SK-N-MC (cell line): ENCODE measurements around the gene KRABD2.
"Not testable (repeated sequence)": the region's sequence is repeated elsewhere in the genome, so short reads cannot be mapped to it uniquely, and the experiment has no call there.

ENCODE experiments used
- DNase-seq: peaks from one replicate; pipeline ENCODE4 v3.0.0-alpha.2; 2011; ENCODE audit warnings: low read depth, low spot score
- H3K27ac ChIP-seq: fragments of 200-600 bp; sonication (generic); 2 replicates; pipeline ENCODE4 v1.5.1; 2016; ENCODE audit warnings: mixed run types
- H3K36me3 ChIP-seq: fragments of 200-600 bp; sonication (generic); 2 replicates; pipeline ENCODE4 v1.6.1; 2017; ENCODE audit warnings: antibody characterized with exemption, low read length, mixed read lengths; ENCODE audit not compliant: insufficient read depth
- H3K4me3 ChIP-seq: fragments of 200-600 bp; sonication (generic); 2 replicates; pipeline ENCODE4 v1.5.1; 2016
- H3K9ac ChIP-seq: fragments of 200-600 bp; sonication (generic); 2 replicates; pipeline ENCODE4 v1.8.0; 2017; ENCODE audit warnings: mixed run types, mixed read lengths; ENCODE audit not compliant: insufficient read length
- H3K9me3 ChIP-seq: fragments of 200-600 bp; sonication (generic); 2 replicates; pipeline ENCODE4 v1.6.1; 2017; ENCODE audit warnings: low read depth, mild to moderate bottlenecking, antibody characterized with exemption, low read length, moderate library complexity, mixed read lengths
- EZH2 ChIP-seq: fragments of 200-600 bp; sonication (generic); IDR thresholded peaks from one replicate; pipeline ENCODE4 v1.6.1; 2017; ENCODE audit warnings: antibody characterized with exemption
- FOXP2 ChIP-seq: optimal IDR thresholded peaks from 2 replicates; pipeline ENCODE3; 2011; ENCODE audit warnings: mild to moderate bottlenecking, moderate library complexity; ENCODE audit not compliant: insufficient read depth; ENCODE audit errors: extremely low read length, control extremely low read depth
- POLR2AphosphoS5 ChIP-seq: IDR thresholded peaks from 2 replicates; pipeline ENCODE4 v1.6.1; 2012; ENCODE audit warnings: mild to moderate bottlenecking, low read depth, low read length, borderline replicate concordance

Gene KRABD2

DNA sequence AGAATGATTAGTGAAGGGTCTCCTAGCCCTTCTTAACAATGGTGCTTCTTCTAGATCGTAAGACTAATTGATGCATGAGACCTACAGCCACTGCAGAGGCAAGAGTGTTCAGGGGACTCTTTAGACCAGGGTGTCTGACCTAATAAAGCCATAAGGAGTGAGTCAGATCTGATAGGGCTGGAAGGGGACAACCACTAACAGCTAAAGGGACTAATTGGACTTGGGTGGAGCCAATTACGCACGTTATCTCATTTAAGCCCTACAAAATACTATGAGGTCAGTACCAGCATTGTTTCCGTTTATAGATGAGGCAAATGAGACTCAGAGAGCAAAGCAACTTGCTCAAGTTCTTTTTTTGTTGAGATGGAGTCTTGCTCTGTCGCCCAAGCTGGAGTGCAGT lies 35.6 kb upstream of the KRABD2 start:
- no peaks in the 10 kb centered on the region for H3K9me3 ChIP-seq
- no peak overlapping the region for H3K4me3 ChIP-seq
- H3K27ac ChIP-seq: no peak overlapping the region
- no peak overlapping the region for H3K9ac ChIP-seq
- no peaks in the 10 kb centered on the region for H3K36me3 ChIP-seq
- no peak for DNase-seq
- TF ChIP-seq POLR2AphosphoS5: no peak

- H3K36me3 ChIP-seq: no peaks in the 10 kb centered on the region
- no peak overlapping the region for H3K4me3 ChIP-seq
- DNase-seq: no peak
- no peaks in the 10 kb centered on the region for H3K9me3 ChIP-seq
- H3K9ac ChIP-seq: no peak overlapping the region
- no peak overlapping the region for H3K27ac ChIP-seq
- TF ChIP-seq POLR2AphosphoS5: no peak
- no peak for TF ChIP-seq EZH2
- no peak for TF ChIP-seq FOXP2
These were observed 34.4 kb upstream of the KRABD2 start for GRCh38 chr17:8410883-8411238.

- Histone ChIP-seq H3K4me3 (no peak overlapping the region), H3K27ac (no peak overlapping the region), H3K9ac (no peak overlapping the region), H3K36me3 (no peaks in the 10 kb centered on the region), H3K9me3 (no peaks in the 10 kb centered on the region)
- TF ChIP-seq EZH2 (no peak), FOXP2 (no peak)
- peak; percentile 48 for DNase-seq
These were observed 33.7 kb upstream of the KRABD2 start for GRCh38 chr17:8409966-8410882.

DNA sequence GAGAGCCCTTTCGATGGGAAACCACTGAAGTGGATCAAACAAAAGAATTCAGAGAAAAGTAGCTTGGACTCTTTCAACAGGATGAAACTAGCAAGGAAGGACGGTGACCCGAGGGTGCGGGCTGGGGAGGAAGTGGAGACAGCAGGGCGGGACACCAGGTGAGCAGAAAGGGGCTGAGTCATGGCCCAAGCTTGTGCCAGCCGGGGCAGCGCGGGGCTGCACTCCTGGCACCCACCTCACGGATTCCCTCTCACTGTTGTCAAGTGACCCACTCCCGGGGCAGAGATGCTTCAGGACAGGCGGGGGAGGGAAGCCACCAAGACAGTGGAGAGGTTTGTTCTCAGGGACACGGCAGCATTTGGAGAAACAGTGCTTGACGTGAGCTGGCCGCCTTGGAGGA lies 31.9 kb upstream of the KRABD2 start:
- Histone ChIP-seq H3K4me3 (no peak overlapping the region), H3K9me3 (no peaks in the 10 kb centered on the region), H3K36me3 (no peaks in the 10 kb centered on the region), H3K27ac (no peak overlapping the region), H3K9ac (no peak overlapping the region)
- TF ChIP-seq EZH2: no peak
- no peak for TF ChIP-seq FOXP2
- TF ChIP-seq POLR2AphosphoS5: no peak
- DNase-seq: no peak

DNA sequence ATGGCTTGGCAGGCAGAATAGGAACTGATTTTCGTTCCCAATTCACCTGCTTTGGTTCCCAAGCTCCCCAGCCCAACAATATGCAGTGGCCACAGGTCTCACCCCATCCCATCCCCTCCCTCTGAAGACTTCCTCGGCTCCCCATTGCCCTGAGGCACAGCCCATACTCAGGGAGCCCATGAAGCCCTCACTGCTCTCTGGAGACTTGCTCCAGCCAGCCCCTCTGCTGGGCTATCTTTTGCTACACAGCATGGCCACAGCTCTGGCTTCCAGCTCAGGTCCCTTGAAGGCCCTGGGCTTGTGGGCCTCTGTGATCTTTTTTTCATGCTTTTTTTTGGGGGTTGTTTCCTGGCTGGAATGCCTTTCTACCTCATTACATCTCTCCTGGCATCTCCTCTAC lies 29.7 kb upstream of the KRABD2 start:
- DNase-seq: no peak
- no peak overlapping the region for H3K27ac ChIP-seq
- no peak overlapping the region for H3K4me3 ChIP-seq
- TF ChIP-seq FOXP2 (no peak), POLR2AphosphoS5 (no peak), EZH2 (no peak)
- H3K9ac ChIP-seq: no peak overlapping the region
- no peaks in the 10 kb centered on the region for H3K36me3 ChIP-seq
- no peaks in the 10 kb centered on the region for H3K9me3 ChIP-seq

GRCh38 chr17:8405499-8406016 lies 29.1 kb upstream of the KRABD2 start:
- no peaks in the 10 kb centered on the region for H3K9me3 ChIP-seq
- no peaks in the 10 kb centered on the region for H3K36me3 ChIP-seq
- H3K27ac ChIP-seq: no peak overlapping the region
- DNase-seq: no peak
- no peak overlapping the region for H3K9ac ChIP-seq
- no peak overlapping the region for H3K4me3 ChIP-seq
- no peak for TF ChIP-seq EZH2
- TF ChIP-seq POLR2AphosphoS5: no peak
- TF ChIP-seq FOXP2: no peak

GRCh38 chr17:8402921-8403536 lies 26.5 kb upstream of the KRABD2 start:
- Histone ChIP-seq H3K27ac (no peak overlapping the region), H3K36me3 (no peaks in the 10 kb centered on the region), H3K9ac (no peak overlapping the region), H3K9me3 (no peaks in the 10 kb centered on the region), H3K4me3 (no peak overlapping the region)
- DNase-seq: no peak
- TF ChIP-seq FOXP2: no peak
- TF ChIP-seq POLR2AphosphoS5: no peak
- TF ChIP-seq EZH2: no peak

GRCh38 chr17:8401107-8401506 lies 24.6 kb upstream of the KRABD2 start:
- Histone ChIP-seq H3K9ac (no peak overlapping the region), H3K9me3 (no peaks in the 10 kb centered on the region), H3K27ac (no peak overlapping the region), H3K36me3 (no peaks in the 10 kb centered on the region), H3K4me3 (no peak overlapping the region)
- no peak for DNase-seq
- TF ChIP-seq POLR2AphosphoS5 (no peak), EZH2 (no peak), FOXP2 (no peak)

DNA sequence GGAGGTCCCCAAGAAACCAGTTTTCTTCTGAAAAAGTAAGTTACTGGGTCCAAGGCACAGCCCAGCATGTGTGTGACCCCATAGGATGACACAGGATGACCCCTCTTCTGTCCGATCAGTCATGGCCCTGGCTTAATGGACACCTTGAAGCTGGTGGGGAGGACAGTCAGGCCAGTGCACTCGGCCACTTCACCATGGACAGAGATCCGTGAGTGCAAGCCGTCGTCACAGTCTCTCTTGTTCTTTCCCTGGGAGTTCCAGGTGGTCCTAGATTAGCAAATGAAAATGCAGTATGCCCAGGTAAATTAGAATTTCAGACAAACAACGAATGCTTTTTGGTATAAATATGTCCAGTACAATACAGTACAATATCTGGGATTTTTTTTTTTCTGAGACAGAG lies 22.5 kb upstream of the KRABD2 start:
- no peak for TF ChIP-seq FOXP2
- TF ChIP-seq POLR2AphosphoS5: no peak
- no peak for TF ChIP-seq EZH2
- H3K36me3 ChIP-seq: no peaks in the 10 kb centered on the region
- H3K9ac ChIP-seq: no peak overlapping the region
- no peak overlapping the region for H3K27ac ChIP-seq
- DNase-seq: no peak
- H3K4me3 ChIP-seq: no peak overlapping the region
- no peaks in the 10 kb centered on the region for H3K9me3 ChIP-seq

- no peaks in the 10 kb centered on the region for H3K36me3 ChIP-seq
- no peak for DNase-seq
- H3K4me3 ChIP-seq: no peak within 1 kb of the TSS
- no peak within 1 kb of the TSS for H3K9ac ChIP-seq
- TF ChIP-seq FOXP2 (no peak), EZH2 (no peak), POLR2AphosphoS5 (no peak)
- H3K9me3 ChIP-seq: no peaks in the 10 kb centered on the region
- no peak within 1 kb of the TSS for H3K27ac ChIP-seq
These were observed 21.1 kb upstream of the KRABD2 start, which contains the start of gene RNF222 for GRCh38 chr17:8397636-8398035. Gene RNF222 (minus strand): TSS chr17:8397827. CDS start chr17:8393461, 4,366 bp downstream.

DNA sequence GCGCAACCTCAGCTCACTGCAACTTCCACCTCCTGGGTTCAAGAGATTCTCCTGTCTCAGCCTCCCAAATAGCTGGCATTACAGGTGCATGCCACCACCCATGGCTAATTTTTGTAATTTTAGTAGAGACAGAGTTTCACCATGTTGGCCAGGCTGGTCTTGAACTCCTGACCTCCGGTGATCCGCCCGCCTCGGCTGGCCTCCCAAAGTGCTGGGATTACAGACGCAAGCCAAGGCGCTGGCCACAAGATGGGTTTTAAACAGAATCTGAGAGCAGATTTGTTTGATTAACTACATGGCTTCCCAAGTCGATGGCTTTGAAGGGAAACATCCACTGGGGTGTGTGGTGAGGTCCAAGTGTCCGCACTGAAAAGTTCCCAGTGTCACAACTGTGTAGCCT lies 18.0 kb upstream of the KRABD2 start:
- not testable (repeated sequence) for H3K36me3 ChIP-seq, DNase-seq, H3K9me3 ChIP-seq, H3K4me3 ChIP-seq, H3K27ac ChIP-seq, H3K9ac ChIP-seq
